ENCODE data around the gene NLRC5.
"Not testable (repeated sequence)": the region's sequence is repeated elsewhere in the genome, so short reads cannot be mapped to it uniquely, and the experiment has no call there.

The NLRC5 gene

DNA sequence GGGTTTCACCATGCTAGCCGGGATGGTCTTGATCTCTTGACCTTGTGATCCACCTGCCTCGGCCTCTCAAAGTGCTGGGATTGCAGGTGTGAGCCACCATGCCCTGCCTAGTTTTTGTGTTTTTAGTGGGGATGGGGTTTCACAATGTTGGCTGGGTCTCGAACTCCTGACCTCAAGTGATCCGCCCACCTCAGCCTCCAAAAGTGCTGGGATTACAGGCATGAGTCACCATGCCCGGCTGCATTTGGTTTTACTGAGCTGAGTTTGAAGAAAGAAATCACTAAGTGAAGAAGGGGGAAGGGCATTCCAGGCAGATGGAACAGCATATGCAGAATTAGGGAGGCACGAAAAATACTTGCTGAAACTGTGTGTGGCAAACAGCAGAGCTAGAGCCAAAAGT lies 110.6 kb downstream of the NLRC5 start:
- not testable (repeated sequence) for DNase-seq (ENCODE audit: low read depth)

- no peak for DNase-seq (ENCODE audit: low read depth)
Observed at GRCh38 chr16:57100445-57100844, 111.1 kb downstream of the NLRC5 start.

- no peak for DNase-seq (ENCODE audit: low read depth)
Observed at GRCh38 chr16:57102888-57103851, 113.8 kb downstream of the NLRC5 start.

DNA sequence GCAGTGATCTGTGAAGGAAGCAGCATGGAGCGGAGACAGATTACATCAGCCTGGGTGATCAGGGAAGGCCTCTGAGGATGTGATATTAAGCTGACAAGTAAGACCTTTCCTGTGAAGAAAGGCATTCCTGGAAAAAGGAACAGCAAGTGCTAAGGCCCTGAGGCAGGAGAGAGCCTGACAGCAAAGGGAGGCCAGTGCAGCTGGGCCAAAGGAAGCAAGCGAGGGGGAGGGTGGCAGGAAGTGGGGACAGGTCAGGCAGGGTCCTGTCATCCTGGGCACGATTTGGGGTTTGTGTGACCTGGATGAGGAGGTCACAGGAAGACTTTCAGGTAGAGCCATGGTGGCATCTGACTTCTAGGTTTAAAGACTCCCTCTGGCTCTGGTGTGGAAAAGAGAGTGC lies 115.3 kb downstream of the NLRC5 start:
- no peak for DNase-seq (ENCODE audit: low read depth)

- no peak for DNase-seq (ENCODE audit: low read depth)
Observed at GRCh38 chr16:57105184-57105583, 115.8 kb downstream of the NLRC5 start.

- no peak for DNase-seq (ENCODE audit: low read depth)
Observed at GRCh38 chr16:57106767-57107166, 117.4 kb downstream of the NLRC5 start.

- no peak for DNase-seq (ENCODE audit: low read depth)
Observed at GRCh38 chr16:57107321-57107922, 118.1 kb downstream of the NLRC5 start.

DNA sequence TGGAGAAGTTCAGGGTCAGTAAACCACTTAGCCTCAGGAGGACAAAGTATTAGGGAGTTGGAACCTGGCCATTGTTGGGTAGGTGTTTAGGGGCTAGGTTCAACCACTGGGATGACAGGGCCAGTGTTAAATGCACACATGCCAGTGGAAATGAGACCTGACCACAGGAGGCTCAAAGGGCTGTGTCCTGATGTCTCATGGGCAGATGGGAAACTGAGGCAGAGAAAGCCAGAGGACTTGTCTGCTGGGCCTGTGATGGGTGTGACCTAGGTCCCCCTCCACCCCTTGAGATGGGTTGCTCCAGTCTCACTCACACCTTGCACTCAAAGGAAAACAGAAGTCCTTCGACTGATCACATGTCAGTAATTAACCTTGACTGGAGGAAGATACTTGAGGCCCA lies 119.1 kb downstream of the NLRC5 start:
- no peak for DNase-seq (ENCODE audit: low read depth)

GRCh38 chr16:57109259-57110105 lies 120.1 kb downstream of the NLRC5 start:
- not testable (repeated sequence) for DNase-seq (ENCODE audit: low read depth)

DNA sequence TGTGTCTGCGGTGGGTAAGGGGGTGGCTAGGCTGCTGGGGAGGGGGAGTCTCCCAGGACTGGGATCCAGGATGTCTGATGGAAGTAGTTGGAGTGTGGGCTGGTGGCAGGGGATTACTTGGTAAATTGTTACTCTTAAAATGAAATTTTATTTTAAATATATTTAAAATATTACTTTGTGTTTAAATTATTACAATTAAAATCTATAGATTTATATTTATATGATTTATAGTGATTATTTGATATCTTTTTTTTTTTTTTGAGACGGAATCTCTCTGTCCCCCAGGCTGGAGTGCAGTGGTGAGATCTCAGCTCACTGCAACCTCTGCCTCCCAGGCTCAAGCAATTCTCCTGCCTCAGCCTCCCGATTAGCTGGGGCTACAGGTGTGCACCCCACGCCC lies 121.6 kb downstream of the NLRC5 start:
- DNase-seq (ENCODE audit: low read depth) = no peak

GRCh38 chr16:57111420-57111819 lies 122.1 kb downstream of the NLRC5 start:
- no peak for DNase-seq (ENCODE audit: low read depth)

DNA sequence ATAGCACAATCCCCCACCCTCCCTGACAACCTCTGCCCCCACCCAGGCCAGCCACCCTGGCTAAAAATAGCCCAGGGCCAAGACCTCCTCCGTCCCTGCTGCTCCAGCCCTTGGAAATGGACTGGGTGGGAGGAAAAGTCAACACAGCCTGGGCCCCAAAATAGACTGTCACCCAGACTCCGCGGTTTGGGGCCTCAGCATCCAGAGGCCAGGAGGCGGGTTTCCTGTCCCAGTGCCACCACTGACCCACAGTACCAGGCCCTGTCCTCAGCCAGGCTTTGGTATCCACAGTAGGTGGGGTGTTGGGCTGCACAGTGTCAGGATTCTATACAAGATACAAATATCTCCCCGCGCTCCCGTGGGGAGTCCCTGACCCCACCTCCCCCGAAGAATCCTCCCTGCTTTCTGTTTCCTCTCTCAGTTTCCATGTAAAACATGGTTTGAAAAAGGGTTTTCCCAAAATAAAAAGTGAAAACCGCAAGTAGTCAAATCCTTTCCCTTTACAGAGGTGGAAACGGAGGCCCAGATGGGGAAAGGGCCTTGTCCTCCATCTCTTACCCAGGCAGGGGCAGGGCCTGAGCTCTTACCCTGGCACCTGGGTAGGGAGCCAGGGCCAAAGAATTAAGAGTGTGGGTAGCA lies 123.2 kb downstream of the NLRC5 start:
- no peak for DNase-seq (ENCODE audit: low read depth)

DNA sequence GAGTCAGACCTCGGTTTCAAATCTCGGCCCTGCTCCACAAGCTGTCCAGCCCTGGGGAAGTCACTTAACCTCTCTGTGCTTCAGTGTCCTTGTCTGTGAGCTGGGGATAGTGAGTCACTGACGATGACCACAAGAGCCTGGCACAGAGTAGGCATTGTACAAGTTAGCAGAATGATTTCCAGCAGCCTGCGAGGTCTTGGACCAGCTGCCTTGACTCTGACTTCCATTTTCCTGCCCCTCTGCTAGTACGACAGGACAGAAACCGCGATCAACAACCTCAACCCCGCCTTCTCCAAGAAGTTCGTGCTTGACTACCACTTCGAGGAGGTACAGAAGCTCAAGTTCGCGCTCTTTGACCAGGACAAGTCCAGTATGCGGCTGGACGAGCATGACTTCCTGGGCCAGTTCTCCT lies 123.7 kb downstream of the NLRC5 start:
- DNase-seq (ENCODE audit: low read depth) = no peak

DNA sequence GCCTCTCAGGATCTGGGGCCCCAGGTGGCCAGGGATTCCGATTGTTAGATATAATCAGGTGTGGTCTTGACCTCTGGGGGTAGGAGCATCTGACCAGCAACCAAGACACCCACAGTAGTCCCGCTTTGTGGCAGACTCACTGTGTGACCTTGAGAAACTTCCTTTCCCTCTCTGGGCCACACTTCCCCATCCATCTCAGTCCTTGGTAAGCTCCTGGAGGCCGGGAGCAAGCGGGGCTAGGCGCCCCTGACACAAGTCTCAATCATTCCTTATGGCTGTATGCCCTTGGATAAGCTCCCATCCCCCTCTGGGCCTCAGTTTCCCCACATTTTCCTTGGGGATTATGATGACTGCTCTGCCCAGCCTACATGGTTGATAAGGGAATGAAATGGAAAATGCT lies 124.3 kb downstream of the NLRC5 start:
- DNase-seq (ENCODE audit: low read depth) = no peak

- DNase-seq (ENCODE audit: low read depth) = no peak
Observed at GRCh38 chr16:57115168-57115513, 125.8 kb downstream of the NLRC5 start.

DNA sequence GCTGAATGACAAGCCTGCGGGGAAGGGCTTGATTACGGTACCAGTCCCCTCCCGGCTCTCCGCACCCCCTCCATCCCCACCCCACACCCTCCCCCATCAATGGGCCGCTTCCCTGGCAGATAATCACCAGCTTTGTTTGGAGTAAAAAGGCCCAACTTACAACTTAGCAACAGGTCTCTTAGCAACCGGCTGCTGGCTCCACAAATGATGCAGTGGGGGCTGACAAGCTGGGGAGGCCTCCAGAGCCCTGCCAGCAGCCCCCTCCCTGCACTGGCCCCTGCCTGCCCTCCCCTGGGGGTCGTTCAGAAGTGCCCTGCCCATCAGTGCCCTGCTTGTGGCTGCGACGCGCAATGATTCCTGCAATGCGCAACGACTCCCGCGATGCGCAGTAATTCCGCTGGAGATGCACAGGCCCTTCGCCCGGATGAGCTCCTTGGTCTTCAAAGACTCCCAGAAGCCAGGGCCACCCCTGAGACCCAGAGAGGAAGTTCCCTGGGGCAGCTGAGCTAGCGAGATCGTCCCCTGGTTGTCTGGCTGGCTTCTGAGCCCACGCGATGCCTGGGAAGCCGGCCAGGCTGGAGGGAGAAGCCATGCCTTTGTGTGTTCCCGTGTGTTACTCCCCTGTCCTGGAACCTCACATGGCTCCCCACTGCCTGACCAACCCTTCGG lies 126.3 kb downstream of the NLRC5 start:
- DNase-seq (ENCODE audit: low read depth) = no peak

GRCh38 chr16:57118461-57119084 lies 129.2 kb downstream of the NLRC5 start:
- DNase-seq (ENCODE audit: low read depth) = no peak

DNA sequence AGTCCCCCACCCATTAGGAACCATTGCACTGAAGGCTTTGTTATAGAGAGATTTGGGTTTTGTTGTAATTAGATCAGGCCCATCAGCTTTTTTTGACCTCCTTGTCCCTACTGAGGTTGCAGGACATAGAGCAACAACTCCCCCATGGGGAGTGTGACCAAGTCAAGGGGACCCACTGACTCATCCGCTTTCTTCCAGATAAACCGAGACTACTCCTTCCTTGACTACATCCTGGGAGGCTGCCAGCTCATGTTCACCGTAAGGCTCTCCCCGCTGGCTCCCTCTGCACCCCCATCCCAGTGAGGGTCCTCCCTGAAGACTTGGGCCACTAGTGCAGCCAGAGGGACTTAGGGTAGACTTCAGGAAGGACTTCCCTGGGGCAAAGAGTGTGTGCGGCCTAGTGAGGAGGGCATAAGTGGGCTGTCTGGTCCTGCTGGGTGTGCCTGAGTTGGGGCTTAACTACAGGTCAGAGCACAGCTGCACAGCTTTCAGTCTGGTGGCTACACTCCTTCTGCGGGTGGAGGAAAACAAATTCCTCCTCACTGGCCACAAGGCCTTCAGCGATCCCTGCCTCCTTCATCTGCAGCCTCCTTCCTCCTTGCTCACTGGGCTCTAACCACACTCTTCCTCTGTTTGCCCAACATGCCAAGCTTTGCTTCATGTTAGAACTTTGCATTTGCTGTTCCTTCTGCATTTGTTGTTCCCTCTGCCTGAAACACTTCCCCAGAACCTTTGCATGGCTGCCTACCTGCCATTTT lies 134.0 kb downstream of the NLRC5 start:
- DNase-seq (ENCODE audit: low read depth) = no peak

- no peak for DNase-seq (ENCODE audit: low read depth)
Observed at GRCh38 chr16:57123974-57124674, 134.8 kb downstream of the NLRC5 start.

- DNase-seq (ENCODE audit: low read depth) = no peak
Observed at GRCh38 chr16:57125376-57125775, 136.0 kb downstream of the NLRC5 start.

All from stimulated activated CD8-positive, alpha-beta memory T cell treated with anti-CD3 and anti-CD28 coated beads, Interleukin-7, amount 100 ng/mL, for 24 hours (primary cell).